Ishikawa (cell line): ENCODE data around the gene OVOL1.

Experiments
- CEBPB ChIP-seq: IDR thresholded peaks from 2 replicates; pipeline ENCODE4 v1.6.1; 2012
- CREB1 ChIP-seq: IDR thresholded peaks from 2 replicates; pipeline ENCODE4 v1.6.1; 2012; ENCODE audit warnings: low read depth
- EP300 ChIP-seq: IDR thresholded peaks from 2 replicates; pipeline ENCODE4 v1.6.1; 2012; ENCODE audit warnings: borderline replicate concordance
- FOXM1 ChIP-seq: IDR thresholded peaks from 2 replicates; pipeline ENCODE4 v1.6.1; 2012; ENCODE audit warnings: low read depth, borderline replicate concordance
- MAX ChIP-seq: IDR thresholded peaks from 2 replicates; pipeline ENCODE4 v1.6.1; 2012
- NFIC ChIP-seq: IDR thresholded peaks from 2 replicates; pipeline ENCODE4 v1.6.1; 2012
- RAD21 ChIP-seq: IDR thresholded peaks from 2 replicates; pipeline ENCODE4 v1.6.1; 2012; ENCODE audit warnings: low read depth
- REST ChIP-seq: IDR thresholded peaks from 2 replicates; pipeline ENCODE4 v1.6.1; 2012; ENCODE audit warnings: low read depth, mild to moderate bottlenecking
- TAF1 ChIP-seq: IDR thresholded peaks from 2 replicates; pipeline ENCODE4 v1.6.1; 2012; ENCODE audit warnings: low read depth, mild to moderate bottlenecking
- TCF12 ChIP-seq: IDR thresholded peaks from 2 replicates; pipeline ENCODE4 v1.6.1; 2012; ENCODE audit warnings: low read depth
- TEAD4 ChIP-seq: IDR thresholded peaks from 2 replicates; pipeline ENCODE4 v1.6.1; 2012
- USF1 ChIP-seq: IDR thresholded peaks from 2 replicates; pipeline ENCODE4 v1.6.1; 2012
- YY1 ChIP-seq: IDR thresholded peaks from 2 replicates; pipeline ENCODE4 v1.6.1; 2012; ENCODE audit warnings: low read depth
- ZBTB7A ChIP-seq: IDR thresholded peaks from 2 replicates; pipeline ENCODE4 v1.6.1; 2012; ENCODE audit warnings: low read depth

GRCh38 chr11:65798882-65799281 lies 12.0 kb downstream of the OVOL1 start:
- TF ChIP-seq CEBPB: no peak
- TF ChIP-seq NFIC: no peak
- no peak for TF ChIP-seq TEAD4
- TF ChIP-seq RAD21: no peak
- TF ChIP-seq MAX: no peak
- TF ChIP-seq USF1: no peak
- TF ChIP-seq YY1: no peak
- TF ChIP-seq EP300: no peak
- no peak for TF ChIP-seq TCF12
- TF ChIP-seq CREB1: no peak
- TF ChIP-seq TAF1: no peak
- TF ChIP-seq FOXM1: no peak
- TF ChIP-seq REST: no peak
- TF ChIP-seq ZBTB7A: no peak
